D721Med (cell line): ENCODE data around the gene MYBBP1A.

Experiments used
- DNase-seq: peaks from one replicate; pipeline ENCODE4 v3.0.0; 2011; ENCODE audit warnings: low spot score; ENCODE audit not compliant: insufficient read length
- FAIRE-seq: peaks from 2 replicates; lab custom pipeline; 2011; peaks lifted over from hg19 to GRCh38; lab: Jason Lieb, UNC
- CTCF ChIP-seq: IDR thresholded peaks from 2 replicates; pipeline ENCODE4 v1.5.1; 2012; ENCODE audit warnings: mild to moderate bottlenecking, control low read depth; ENCODE audit not compliant: insufficient read depth; ENCODE audit errors: missing control alignments

The MYBBP1A gene

GRCh38 chr17:4509923-4510617, 45.1 kb downstream of the MYBBP1A start:
- DNase-seq = no peak
- FAIRE-seq = no peak
- TF ChIP-seq CTCF = no peak

GRCh38 chr17:4509401-4509800, 45.8 kb downstream of the MYBBP1A start:
- no peak for FAIRE-seq
- TF ChIP-seq CTCF = no peak
- no peak for DNase-seq

- TF ChIP-seq CTCF = no peak
- DNase-seq = no peak
- FAIRE-seq = no peak
Observed at GRCh38 chr17:4508207-4508606, 47.0 kb downstream of the MYBBP1A start.

GRCh38 chr17:4507361-4508111, 47.6 kb downstream of the MYBBP1A start:
- no peak for FAIRE-seq
- TF ChIP-seq CTCF = no peak
- DNase-seq = no peak

- DNase-seq (no peak), FAIRE-seq (no peak)
- no peak for TF ChIP-seq CTCF
Observed at GRCh38 chr17:4506892-4507291, 48.3 kb downstream of the MYBBP1A start.

- TF ChIP-seq CTCF = no peak
- FAIRE-seq (no peak), DNase-seq (no peak)
Observed at GRCh38 chr17:4506175-4506813, 48.9 kb downstream of the MYBBP1A start.
